Endothelial cell of umbilical vein (primary cell): ENCODE measurements around the gene ZFR. TPM values are rescaled to one million over a fixed set of nuclear protein-coding genes. Genes with fewer than 3 reads are reported as not detected.

ENCODE experiments used
- BruUV-seq: library from RNA; stranded (reverse); fragments of 400-500 nt; replicated peaks from 2 replicates; lab custom pipeline; 2021; lab: Mats Ljungman, UMichigan
- CTCF ChIA-PET: fragments of 300-600, 350-600 bp; sonication (Branson Sonifier 250); formaldehyde crosslinking; loops from one replicate; lab custom pipeline; 2021; ENCODE audit warnings: antibody characterized with exemption, inconsistent platforms; lab: Charles Lee
- POLR2A ChIA-PET: fragments of 300-600, 350-600 bp; sonication (Branson Sonifier 250); formaldehyde crosslinking; loops from one replicate; lab custom pipeline; 2021; ENCODE audit warnings: antibody characterized with exemption, inconsistent platforms; lab: Charles Lee
- DNase-seq: peaks from one replicate; pipeline ENCODE4 v3.0.0-alpha.2; 2011; ENCODE audit warnings: low read depth, low spot score
- FAIRE-seq: peaks from 2 replicates; lab custom pipeline; 2011; peaks lifted over from hg19 to GRCh38; lab: Jason Lieb, UNC
- H2AFZ ChIP-seq: 2 replicates; pipeline ENCODE4 v1.6.0; 2012; ENCODE audit warnings: low read depth, low read length, control low read depth, inconsistent platforms
- H3K27ac ChIP-seq: 2 replicates; pipeline ENCODE4 v1.5.1; 2011; ENCODE audit warnings: low read depth, mild to moderate bottlenecking, control low read depth, low read length, moderate library complexity; ENCODE audit not compliant: insufficient read depth
- H3K27me3 ChIP-seq, 2 experiments: 2 replicates each; pipeline versions ENCODE4 v1.6.0 to v1.6.1; 2011; ENCODE audit warnings: low read length in 2 of 2, mixed read lengths in 1 of 2; ENCODE audit not compliant: control insufficient read depth in 2 of 2, insufficient read depth in 2 of 2
- H3K36me3 ChIP-seq, 2 experiments: 2 replicates in 1 of 2; 3 replicates in 1 of 2; pipeline ENCODE4 v1.5.1; 2011; ENCODE audit warnings: low read length in 2 of 2, mild to moderate bottlenecking in 1 of 2, moderate library complexity in 1 of 2; ENCODE audit not compliant: control insufficient read depth in 2 of 2, insufficient read depth in 2 of 2; ENCODE audit errors: extremely low read depth in 1 of 2
- H3K4me1 ChIP-seq: 3 replicates; pipeline ENCODE4 v1.5.1; 2011; ENCODE audit warnings: mild to moderate bottlenecking, low read length; ENCODE audit not compliant: control insufficient read depth, insufficient read depth; ENCODE audit errors: extremely low read depth
- H3K4me2 ChIP-seq: 2 replicates; pipeline ENCODE4 v1.6.1; 2011; ENCODE audit warnings: low read length, control low read depth, mixed read lengths; ENCODE audit not compliant: insufficient read depth
- H3K4me3 ChIP-seq, 3 experiments: fragments of 200-600 bp in 1 of 3; sonication (generic), shearing (Covaris generic) in 1 of 3; replicated peaks in 1 of 3; 2 replicates each; pipeline ENCODE4 v1.5.1; 2011 to 2016; ENCODE audit warnings: control low read depth in 3 of 3, low read length in 3 of 3, mild to moderate bottlenecking in 2 of 3, inconsistent platforms in 1 of 3, low read depth in 1 of 3, moderate library complexity in 1 of 3; ENCODE audit not compliant: insufficient read depth in 1 of 3
- H3K79me2 ChIP-seq: 2 replicates; pipeline ENCODE4 v1.6.0; 2012; ENCODE audit warnings: low read length, inconsistent platforms; ENCODE audit not compliant: control insufficient read depth, insufficient read depth
- H3K9ac ChIP-seq: replicated peaks from 2 replicates; pipeline ENCODE3; 2011; ENCODE audit warnings: low read length, control low read depth; ENCODE audit not compliant: insufficient read depth; ENCODE audit errors: extremely low read depth
- H3K9me1 ChIP-seq: replicated peaks from 3 replicates; pipeline ENCODE4 v1.6.0; 2011; ENCODE audit warnings: mild to moderate bottlenecking, low read length; ENCODE audit not compliant: control insufficient read depth, insufficient read depth; ENCODE audit errors: extremely low read depth
- H3K9me3 ChIP-seq: replicated peaks from 2 replicates; pipeline ENCODE4 v1.5.1; 2012; ENCODE audit warnings: low read length, inconsistent platforms; ENCODE audit not compliant: control insufficient read depth, insufficient read depth
- H4K20me1 ChIP-seq: replicated peaks from 2 replicates; pipeline ENCODE3; 2011; ENCODE audit warnings: mild to moderate bottlenecking, low read length; ENCODE audit not compliant: control insufficient read depth, insufficient read depth; ENCODE audit errors: extremely low read depth
- EZH2 ChIP-seq: IDR thresholded peaks from 2 replicates; pipeline ENCODE4 v1.6.1; 2012; ENCODE audit warnings: borderline replicate concordance, low read depth, mild to moderate bottlenecking, moderate library complexity, low read length, inconsistent platforms; ENCODE audit not compliant: severe bottlenecking
- FOS ChIP-seq: IDR thresholded peaks from 2 replicates; pipeline ENCODE4 v1.6.1; 2011; ENCODE audit warnings: mild to moderate bottlenecking, low read length, moderate library complexity, borderline replicate concordance; ENCODE audit not compliant: insufficient read depth
- GATA2 ChIP-seq: IDR thresholded peaks from 2 replicates; pipeline ENCODE4 v1.7.0; 2011; ENCODE audit warnings: low read depth, mild to moderate bottlenecking, moderate library complexity, mixed read lengths, low read length; ENCODE audit not compliant: insufficient read length, insufficient read depth
- JUN ChIP-seq: IDR thresholded peaks from 2 replicates; pipeline ENCODE4 v1.6.1; 2011; ENCODE audit warnings: borderline replicate concordance, low read depth; ENCODE audit not compliant: insufficient read length, insufficient read depth
- MAX ChIP-seq: IDR thresholded peaks from 2 replicates; pipeline ENCODE4 v1.6.1; 2011; ENCODE audit not compliant: insufficient read depth, insufficient read length
- MYC ChIP-seq: IDR thresholded peaks from one replicate; pipeline ENCODE4 v1.6.1; 2011; ENCODE audit warnings: mild to moderate bottlenecking, low read depth, low read length
- POLR2A ChIP-seq: IDR thresholded peaks from 2 replicates; pipeline ENCODE4 v1.6.1; 2012; ENCODE audit warnings: low read depth, mild to moderate bottlenecking, control low read depth, low read length
- POLR2AphosphoS5 ChIP-seq: IDR thresholded peaks from 2 replicates; pipeline ENCODE4 v1.6.1; 2012; ENCODE audit warnings: low read depth, mild to moderate bottlenecking, control low read depth, low read length, moderate library complexity; ENCODE audit not compliant: insufficient read depth
- dilution Hi-C: fragments of 300-500 bp; cut with MboI; formaldehyde crosslinking; loops from one replicate; pipeline ENCODE4 v1.15.0; 2019; ENCODE audit warnings: low sequenced_read_pairs; ENCODE audit not compliant: extremely low pct_ligation_motif_present
- intact Hi-C: fragments of 100-400 bp; cut with micrococcal nuclease; formaldehyde crosslinking; loops from one replicate; pipeline ENCODE4 v1.10.0; 2022
- polyA plus RNA-seq, 4 experiments: library from polyadenylated mRNA; depleted of rRNA in 3 of 4; stranded (reverse) in 3 of 4; unstranded in 1 of 4; fragments of >200 nt; gene quantifications; 2 replicates each; pipeline versions ENCODE4 v1.2.1 to v1.2.3, GENCODE V29; 2011 to 2012; ENCODE audit warnings: missing spikeins in 1 of 4
- total RNA-seq: library from RNA; stranded (reverse); gene quantifications from 2 replicates; pipeline ENCODE4 v1.2.3, GENCODE V29; 2021
- TF ChIP-seq, protein P1 (sequence below), 2 donors: IDR thresholded peaks; 1 replicate in 1 of 2; 2 replicates in 1 of 2; pipeline ENCODE4 v1.5.1; 2011; ENCODE audit warnings: low read length in 2 of 2, mild to moderate bottlenecking in 2 of 2, moderate library complexity in 2 of 2, control low read depth in 1 of 2, inconsistent platforms in 1 of 2, low read depth in 1 of 2; ENCODE audit not compliant: insufficient read depth in 1 of 2; ENCODE audit errors: extremely low read depth in 1 of 2

ZFR gene
- total and polyA plus RNA-seq, 2 donors (not counting 3 experiments of a cell fraction or from before 2014, with no cell fraction given) = 60.1 to 79.4 TPM

DNA sequence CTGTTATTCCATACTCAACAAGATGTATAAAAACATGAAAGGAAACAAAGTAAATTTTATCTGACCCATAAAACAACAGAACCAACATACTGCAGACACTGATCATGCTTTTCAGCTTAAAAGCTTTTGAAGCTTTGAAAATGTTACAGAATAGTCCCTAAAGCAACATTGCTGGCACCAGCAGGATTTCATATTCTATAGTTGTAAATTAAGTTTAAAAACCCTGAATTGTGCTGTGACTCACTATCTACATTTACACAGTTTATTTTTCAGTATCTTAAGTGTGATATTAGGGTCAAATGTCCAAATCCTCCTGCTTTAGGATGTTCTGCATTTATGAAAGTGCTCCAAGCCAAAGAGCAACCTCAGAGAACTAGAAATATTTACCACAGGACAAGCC, 59.9 kb downstream of the ZFR start:
- no peak for TF ChIP-seq POLR2AphosphoS5
- TF ChIP-seq POLR2A = no peak
- TF ChIP-seq JUN = no peak
- no peak for TF ChIP-seq EZH2
- no peak for TF ChIP-seq GATA2
- TF ChIP-seq, protein P1, sequence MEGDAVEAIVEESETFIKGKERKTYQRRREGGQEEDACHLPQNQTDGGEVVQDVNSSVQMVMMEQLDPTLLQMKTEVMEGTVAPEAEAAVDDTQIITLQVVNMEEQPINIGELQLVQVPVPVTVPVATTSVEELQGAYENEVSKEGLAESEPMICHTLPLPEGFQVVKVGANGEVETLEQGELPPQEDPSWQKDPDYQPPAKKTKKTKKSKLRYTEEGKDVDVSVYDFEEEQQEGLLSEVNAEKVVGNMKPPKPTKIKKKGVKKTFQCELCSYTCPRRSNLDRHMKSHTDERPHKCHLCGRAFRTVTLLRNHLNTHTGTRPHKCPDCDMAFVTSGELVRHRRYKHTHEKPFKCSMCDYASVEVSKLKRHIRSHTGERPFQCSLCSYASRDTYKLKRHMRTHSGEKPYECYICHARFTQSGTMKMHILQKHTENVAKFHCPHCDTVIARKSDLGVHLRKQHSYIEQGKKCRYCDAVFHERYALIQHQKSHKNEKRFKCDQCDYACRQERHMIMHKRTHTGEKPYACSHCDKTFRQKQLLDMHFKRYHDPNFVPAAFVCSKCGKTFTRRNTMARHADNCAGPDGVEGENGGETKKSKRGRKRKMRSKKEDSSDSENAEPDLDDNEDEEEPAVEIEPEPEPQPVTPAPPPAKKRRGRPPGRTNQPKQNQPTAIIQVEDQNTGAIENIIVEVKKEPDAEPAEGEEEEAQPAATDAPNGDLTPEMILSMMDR (IDR thresholded peaks at IDR 0.05; ENCODE audit: extremely low read depth in 1 of 2, insufficient read depth in 1 of 2, low read depth in 1 of 2, low read length in 2 of 2) = no peak
- no peak for TF ChIP-seq FOS
- no peak for TF ChIP-seq MAX
- no peak for TF ChIP-seq MYC
- no peak overlapping the region for H3K27ac ChIP-seq
- no peak overlapping the region for H3K4me3 ChIP-seq
- no TSS peak for BruUV-seq
- no peaks in the 10 kb centered on the region for H3K9me3 ChIP-seq
- H3K9me1 ChIP-seq = peaks cover 2% of the 10 kb centered on the region
- intact Hi-C loops (no loop called here), dilution Hi-C loops (no loop called here)
- ChIA-PET POLR2A (no interaction called here), CTCF (interaction anchor here (3.9 kb wide), 1 partner anchor 152 kb away, joined by 15 read pairs; no protein-coding TSS in a partner anchor)
- no peak overlapping the region for H3K4me2 ChIP-seq
- H3K9ac ChIP-seq = no peak overlapping the region
- no peaks in the 10 kb centered on the region for H3K4me1 ChIP-seq
- FAIRE-seq = no peak
- no peak overlapping the region for H2AFZ ChIP-seq
- no peak for DNase-seq
- H4K20me1 ChIP-seq = no peaks in the 10 kb centered on the region
- H3K36me3 ChIP-seq = peaks cover 7 to 44% of the 10 kb centered on the region in 2 experiments
- H3K27me3 ChIP-seq = no peaks in the 10 kb centered on the region
- H3K79me2 ChIP-seq = no peaks in the 10 kb centered on the region
